ENCODE measurements around the gene CSH1. TPM values are rescaled to one million over a fixed set of nuclear protein-coding genes. Genes with fewer than 3 reads are reported as not detected.
"Not testable (repeated sequence)": the region's sequence is repeated elsewhere in the genome, so short reads cannot be mapped to it uniquely, and the experiment has no call there.

CSH1 gene
- total RNA-seq, 1 donor from 2014 or later: not detected

DNA sequence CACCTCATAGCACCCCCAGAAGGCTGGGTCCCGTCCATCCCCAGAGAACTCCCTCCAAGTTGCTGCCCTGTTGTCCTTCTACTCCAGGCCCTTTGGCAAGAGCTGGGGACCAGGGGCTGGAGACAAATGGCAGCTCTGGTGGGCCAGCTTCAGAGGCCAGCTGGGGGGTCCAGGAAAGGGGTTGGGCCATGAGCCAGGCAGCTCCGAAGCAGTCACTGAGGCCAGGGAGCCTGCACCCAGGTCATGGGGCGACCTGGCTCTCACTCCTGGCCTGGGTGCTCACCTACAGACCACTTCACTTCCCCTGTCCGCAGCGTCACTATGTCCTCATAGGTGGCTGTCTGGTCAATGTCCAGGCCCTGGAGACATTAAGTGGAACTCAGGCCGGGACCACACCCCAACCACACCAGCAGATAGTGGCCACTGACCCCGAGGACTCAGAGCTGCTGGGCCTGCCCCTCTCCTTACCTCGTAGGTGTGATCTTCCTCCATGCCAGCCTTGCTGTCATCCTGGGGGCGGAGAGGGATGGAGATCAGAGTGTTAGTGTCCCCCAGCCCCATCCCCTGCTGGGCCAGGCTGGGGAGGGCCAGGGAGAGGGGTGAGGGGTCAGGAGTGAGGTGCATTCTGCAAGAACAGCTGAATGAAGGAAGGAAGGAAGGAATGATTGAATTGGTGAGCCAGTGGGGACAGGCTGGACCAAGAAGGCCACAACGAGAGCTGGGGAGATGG lies 32.8 kb upstream of the CSH1 start:
- DNase-seq (ENCODE audit: low spot score): no peak

DNA sequence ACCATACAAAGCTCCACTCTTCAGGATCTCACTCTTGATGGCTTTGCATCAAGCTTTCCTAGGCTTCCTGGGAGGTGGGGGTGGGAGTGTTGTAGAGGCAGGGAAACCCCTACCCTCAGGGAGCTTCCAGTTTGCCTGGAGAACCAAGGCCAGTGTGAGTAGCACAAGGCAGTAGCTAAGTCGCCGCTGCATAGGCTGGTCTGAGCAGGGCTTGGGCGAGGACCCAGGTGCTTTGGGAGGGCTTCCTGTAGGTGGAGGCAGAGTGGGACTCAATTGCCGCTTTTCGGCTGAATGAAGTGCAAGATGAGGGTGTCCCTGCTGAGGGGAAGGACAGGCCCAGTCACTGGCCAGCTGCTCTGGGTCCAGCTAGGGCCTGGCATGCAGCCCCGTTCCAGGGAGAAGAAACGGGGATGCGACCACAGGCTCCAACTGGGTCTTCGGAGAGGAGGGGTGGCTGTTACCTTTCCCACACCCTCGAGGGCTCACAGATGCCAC lies 31.8 kb upstream of the CSH1 start:
- no peak for DNase-seq (ENCODE audit: low spot score)

DNA sequence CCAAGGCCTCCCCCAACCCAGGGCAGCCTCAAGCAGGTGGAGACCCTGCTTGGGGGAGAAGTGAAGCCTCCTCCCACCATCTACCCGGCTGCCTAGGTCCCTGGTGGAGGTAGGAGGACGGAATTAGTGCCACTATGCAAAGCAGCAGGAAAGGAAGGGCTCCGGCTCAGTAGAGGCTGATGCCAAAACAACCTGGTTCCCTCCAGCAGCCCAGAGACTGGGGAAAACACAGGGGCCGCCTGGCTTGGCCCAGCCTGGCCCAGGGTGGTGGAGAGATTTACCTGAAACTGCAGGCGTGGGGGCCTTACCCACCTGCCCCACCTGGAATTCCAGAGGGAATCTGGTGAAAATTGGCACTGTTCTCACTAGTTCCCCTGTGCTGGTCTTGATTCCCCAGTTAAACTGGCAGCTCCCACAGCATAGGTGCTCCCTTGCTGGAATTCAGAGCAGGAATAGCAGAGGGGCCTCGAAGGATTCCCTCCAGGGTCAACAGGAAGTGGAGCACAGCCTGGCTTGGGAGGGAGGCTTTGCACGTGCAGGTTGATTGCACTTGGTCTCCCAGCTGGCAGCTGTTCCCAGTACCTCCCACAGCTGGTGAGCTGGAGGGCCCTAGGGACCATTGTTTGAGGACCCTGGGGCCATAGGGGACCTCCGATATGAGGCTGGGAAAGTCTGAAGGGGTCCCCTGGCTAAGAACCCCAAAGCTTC lies 31.2 kb upstream of the CSH1 start:
- no peak for DNase-seq (ENCODE audit: low spot score)

DNA sequence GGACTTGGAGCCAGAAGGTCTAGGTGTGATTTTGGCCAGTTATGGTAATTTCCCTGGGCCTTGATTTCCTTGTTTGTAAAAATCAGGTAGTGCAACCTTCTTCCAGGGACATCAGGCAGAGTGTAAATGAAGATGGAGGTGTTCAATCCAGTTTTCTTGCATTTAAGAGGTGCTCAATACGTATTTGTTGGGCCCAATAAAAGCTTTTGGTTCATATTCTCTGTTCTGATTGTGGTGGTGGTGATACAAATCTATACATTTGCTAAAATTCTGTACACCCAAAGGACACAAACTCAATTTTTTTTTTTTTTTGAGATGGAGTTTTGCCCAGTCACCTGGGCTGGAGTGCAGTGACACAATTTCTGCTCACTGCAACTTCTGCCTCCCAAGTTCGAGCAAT lies 29.8 kb upstream of the CSH1 start:
- no peak for DNase-seq (ENCODE audit: low spot score)

- DNase-seq (ENCODE audit: low spot score): no peak
Measured at GRCh38 chr17:63925615-63926014, 29.2 kb upstream of the CSH1 start.

GRCh38 chr17:63922402-63922801 lies 26.0 kb upstream of the CSH1 start:
- DNase-seq (ENCODE audit: low spot score): not testable (repeated sequence)

DNA sequence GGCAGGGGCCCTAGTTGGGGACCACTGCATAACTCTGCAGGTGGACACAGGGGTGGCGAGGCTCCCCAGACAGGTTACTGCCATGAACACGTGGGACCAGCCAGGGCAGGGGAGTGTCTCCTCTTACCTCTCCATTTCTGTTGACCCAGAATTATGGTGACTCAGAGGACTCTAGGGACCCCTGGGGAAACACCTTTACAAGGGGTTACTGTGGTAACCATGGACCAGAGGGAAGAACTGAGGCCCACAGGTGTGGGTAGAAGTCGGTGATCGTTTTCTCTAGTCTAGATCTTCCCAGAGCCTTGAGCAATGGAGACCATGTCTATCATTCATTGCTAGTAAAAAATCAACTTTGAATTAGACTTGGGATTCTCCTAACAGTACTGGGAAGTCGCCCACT lies 24.4 kb upstream of the CSH1 start:
- DNase-seq (ENCODE audit: low spot score): not testable (repeated sequence)

GRCh38 chr17:63920050-63920449 lies 23.7 kb upstream of the CSH1 start:
- not testable (repeated sequence) for DNase-seq (ENCODE audit: low spot score)

- DNase-seq (ENCODE audit: low spot score): peak; percentile 65
Measured at GRCh38 chr17:63919311-63919723, 22.9 kb upstream of the CSH1 start.

DNA sequence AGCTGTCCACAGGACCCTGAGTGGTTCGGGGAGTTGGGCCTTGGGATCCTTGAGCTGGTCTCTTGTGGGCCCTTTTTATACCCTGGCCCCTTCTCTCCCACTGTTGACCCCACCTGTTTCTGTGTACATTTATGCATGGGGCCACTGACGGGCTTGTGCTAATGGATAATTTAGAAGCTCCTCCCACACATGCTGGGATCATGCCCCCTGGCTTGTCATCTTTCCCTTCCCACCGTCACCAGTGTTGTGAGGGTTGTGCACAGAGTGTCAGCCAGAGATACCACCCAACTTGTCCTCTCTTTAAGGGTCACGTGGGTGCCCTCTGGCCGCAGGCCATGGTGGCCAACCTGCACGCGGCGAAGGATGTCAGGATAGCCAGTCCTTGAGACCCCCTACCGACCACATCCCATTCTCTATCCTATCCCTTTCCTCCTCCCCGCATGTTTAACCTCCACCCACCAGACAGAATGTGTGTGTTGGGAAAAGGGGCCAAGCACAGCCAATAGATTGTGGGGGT lies 22.5 kb upstream of the CSH1 start, which contains the start of gene GH1:
TSS of gene GH1 (minus strand) at position 51 of the 517 bp plus-strand sequence. CDS start 63 bp downstream, outside the sequence.
- DNase-seq (ENCODE audit: low spot score): not testable (repeated sequence)

DNA sequence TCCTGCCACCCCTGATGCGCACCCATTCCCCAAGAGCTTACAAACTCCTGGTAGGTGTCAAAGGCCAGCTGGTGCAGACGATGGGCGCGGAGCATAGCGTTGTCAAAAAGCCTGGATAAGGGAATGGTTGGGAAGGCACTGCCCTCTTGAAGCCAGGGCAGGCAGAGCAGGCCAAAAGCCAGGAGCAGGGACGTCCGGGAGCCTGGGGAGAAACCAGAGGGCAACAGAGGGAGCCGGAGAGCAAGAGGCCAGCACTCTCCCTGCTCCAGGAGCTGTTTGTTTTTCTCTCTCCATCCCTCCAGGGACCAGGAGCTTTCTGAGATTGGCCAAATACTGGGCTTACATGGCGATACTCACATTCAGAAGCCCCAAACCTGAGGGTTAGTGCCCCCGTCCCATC lies 21.9 kb upstream of the CSH1 start:
- no peak for DNase-seq (ENCODE audit: low spot score)

- DNase-seq (ENCODE audit: low spot score): no peak
Measured at GRCh38 chr17:63917646-63918045, 21.3 kb upstream of the CSH1 start.

DNA sequence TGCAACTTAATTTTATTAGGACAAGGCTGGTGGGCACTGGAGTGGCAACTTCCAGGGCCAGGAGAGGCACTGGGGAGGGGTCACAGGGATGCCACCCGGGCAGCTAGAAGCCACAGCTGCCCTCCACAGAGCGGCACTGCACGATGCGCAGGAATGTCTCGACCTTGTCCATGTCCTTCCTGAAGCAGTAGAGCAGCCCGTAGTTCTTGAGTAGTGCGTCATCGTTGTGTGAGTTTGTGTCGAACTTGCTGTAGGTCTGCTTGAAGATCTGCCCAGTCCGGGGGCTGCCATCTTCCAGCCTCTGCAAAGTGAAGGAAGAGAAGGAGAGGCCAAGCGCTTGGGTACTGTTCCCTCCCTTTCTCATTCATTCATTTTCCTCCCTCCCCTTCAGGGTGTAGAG lies 20.8 kb upstream of the CSH1 start:
- DNase-seq (ENCODE audit: low spot score): not testable (repeated sequence)

DNA sequence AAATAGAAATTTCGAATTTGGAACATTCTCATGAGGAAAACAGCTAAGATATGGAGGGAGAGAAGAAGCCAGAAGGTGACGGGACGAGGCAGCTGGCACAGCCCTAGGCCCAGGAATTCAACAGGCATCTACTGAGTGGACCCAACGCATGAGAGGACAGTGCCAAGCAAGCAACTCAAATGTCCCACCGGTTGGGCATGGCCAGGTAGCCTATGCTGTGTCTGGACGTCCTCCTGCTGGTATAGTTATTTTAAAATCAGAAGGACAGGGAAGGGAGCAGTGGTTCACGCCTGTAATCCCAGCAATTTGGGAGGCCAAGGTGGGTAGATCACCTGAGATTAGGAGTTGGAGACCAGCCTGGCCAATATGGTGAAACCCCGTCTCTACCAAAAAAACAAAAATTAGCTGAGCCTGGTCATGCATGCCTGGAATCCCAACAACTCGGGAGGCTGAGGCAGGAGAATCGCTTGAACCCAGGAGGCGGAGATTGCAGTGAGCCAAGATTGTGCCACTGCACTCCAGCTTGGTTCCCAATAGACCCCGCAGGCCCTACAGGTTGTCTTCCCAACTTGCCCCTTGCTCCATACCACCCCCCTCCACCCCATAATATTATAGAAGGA lies 20.3 kb upstream of the CSH1 start:
- no peak for DNase-seq (ENCODE audit: low spot score)

DNA sequence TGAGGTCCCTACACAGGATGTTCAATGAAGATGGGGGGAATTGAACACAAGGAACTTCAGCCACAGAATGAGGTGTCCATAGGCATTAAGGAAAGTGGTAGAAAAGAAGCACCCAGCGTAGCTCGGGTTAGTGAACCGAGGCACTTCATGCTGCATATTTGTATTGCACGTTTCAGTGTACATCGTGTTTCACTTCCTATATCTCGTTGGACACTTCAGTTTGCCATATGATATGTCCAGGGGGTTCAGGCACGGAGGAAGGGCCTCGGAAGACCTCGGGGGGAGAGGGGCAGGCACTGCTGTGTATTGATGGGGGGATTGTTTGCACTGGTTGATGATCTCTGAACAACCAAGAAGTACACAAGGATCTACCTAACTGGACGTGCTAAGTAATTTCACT lies 19.4 kb upstream of the CSH1 start:
- DNase-seq (ENCODE audit: low spot score): not testable (repeated sequence)

DNA sequence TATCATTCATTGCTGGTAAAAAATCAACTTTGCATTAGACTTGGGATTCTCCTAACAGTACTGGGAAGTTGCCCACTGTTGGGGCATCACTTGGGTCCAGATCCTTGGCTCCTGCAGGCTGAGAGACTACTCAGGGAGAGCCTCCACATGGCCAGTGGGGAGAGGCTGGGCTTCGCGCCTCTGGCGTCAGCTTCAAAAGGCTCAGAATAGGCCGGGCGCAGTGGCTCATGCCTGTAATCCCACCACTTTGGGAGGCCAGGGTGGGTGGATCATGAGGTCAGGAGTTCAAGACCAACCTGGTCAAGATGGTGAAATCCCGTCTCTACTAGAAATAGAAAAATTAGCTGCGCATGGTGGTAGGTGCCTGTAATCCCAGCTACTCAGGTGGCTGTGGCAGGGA lies 18.1 kb upstream of the CSH1 start:
- DNase-seq (ENCODE audit: low spot score): no peak

- DNase-seq (ENCODE audit: low spot score): no peak
Measured at GRCh38 chr17:63911657-63912100, 15.3 kb upstream of the CSH1 start.

DNA sequence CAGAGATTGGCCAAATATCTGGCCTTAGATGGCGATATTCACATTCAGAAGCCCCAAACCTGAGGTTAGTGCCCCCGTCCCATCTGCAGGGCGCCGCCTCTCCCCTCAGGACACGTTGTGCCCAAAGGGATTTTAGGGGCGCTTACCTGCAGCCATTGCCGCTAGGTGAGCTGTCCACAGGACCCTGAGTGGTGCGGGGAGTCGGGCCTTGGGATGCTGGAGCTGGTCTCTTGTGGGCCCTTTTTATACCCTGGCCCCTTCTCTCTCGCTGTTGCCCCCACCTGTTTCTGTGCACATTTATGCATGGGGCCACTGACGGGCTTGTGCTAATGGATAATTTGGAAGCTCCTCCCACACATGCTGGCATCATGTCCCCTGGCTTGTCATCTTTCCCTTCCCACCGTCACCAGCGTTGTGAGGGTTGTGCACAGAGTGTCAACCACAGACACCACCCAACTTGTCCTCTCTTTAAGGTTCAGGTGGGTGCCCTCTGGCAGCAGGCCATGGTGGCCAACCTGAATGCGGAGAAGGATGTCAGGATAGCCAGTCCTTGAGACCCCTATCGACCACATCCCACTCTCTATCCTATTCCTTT lies 14.8 kb upstream of the CSH1 start, which contains the start of gene CSHL1:
TSS of gene CSHL1 (minus strand) at position 218 of the 595 bp plus-strand sequence. CDS start at position 156, 62 bp downstream.
- DNase-seq (ENCODE audit: low spot score): no peak

- no peak for DNase-seq (ENCODE audit: low spot score)
Measured at GRCh38 chr17:63910096-63910495, 13.7 kb upstream of the CSH1 start.

DNA sequence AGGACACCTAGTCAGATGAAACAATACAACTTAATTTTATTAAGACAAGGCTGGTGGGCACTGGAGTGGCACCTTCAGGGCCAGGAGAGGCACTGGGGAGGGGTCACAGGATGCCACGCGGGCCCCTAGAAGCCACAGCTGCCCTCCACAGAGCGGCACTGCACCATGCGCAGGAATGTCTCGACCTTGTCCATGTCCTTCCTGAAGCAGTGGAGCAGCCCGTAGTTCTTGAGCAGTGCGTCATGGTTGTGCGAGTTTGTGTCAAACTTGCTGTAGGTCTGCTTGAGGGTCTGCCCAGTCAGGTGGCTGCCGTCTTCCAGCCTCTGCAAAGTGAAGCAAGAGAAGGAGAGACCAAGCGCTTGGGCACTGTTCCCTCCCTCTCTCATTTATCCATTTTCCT lies 13.2 kb upstream of the CSH1 start:
- not testable (repeated sequence) for DNase-seq (ENCODE audit: low spot score)

DNA sequence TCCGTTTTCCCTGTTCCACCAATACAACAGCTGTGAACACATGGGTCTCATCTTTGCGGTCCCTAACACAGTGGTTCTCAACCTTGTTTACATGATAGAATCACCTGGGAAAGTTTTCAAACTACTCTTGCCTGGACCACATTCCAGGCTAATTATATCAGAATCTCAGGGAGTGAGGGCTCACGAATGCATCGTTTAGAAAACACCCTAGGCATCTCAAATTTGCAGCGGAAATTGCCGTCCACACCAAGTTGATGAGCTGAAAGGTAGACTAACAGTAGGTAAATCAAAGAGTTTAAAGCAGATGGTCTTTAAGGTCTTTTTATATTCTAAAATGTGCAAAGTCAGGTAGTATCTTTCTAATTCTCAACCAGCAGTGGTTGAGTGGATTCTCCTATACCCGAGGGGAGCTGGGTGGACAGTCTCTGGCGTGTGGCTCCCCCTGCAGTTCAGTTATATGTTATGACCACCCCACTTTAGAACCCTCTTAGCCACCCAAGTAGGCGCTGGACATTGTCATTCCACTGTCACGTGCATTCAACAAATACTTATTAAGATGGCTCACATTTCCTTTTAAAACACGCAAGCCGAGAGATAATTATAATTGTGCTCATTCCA lies 10.9 kb upstream of the CSH1 start:
- DNase-seq (ENCODE audit: low spot score): not testable (repeated sequence)

All from mucosa of gallbladder (tissue), 1 donor.